Measurements from ENCODE around the gene DIS3.

The DIS3 gene

GRCh38 chr13:72763411-72763810, 18.3 kb downstream of the DIS3 start:
- TF ChIP-seq RAD21 (IDR thresholded peaks at IDR 0.05; ENCODE audit: low read depth) (no peak), TEAD4 (IDR thresholded peaks at IDR 0.05) (no peak), TCF12 (IDR thresholded peaks at IDR 0.05; ENCODE audit: low read depth) (no peak), CEBPB (IDR thresholded peaks at IDR 0.05) (no peak), YY1 (IDR thresholded peaks at IDR 0.05; ENCODE audit: low read depth) (no peak), CREB1 (IDR thresholded peaks at IDR 0.05; ENCODE audit: low read depth) (no peak), NFIC (IDR thresholded peaks at IDR 0.05) (no peak), ZBTB7A (IDR thresholded peaks at IDR 0.05; ENCODE audit: low read depth) (no peak), USF1 (IDR thresholded peaks at IDR 0.05) (no peak), EP300 (IDR thresholded peaks at IDR 0.05; ENCODE audit: borderline replicate concordance) (no peak), EGR1 (IDR thresholded peaks at IDR 0.05) (no peak)
- TF ChIP-seq, protein P1, sequence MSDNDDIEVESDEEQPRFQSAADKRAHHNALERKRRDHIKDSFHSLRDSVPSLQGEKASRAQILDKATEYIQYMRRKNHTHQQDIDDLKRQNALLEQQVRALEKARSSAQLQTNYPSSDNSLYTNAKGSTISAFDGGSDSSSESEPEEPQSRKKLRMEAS (IDR thresholded peaks at IDR 0.05): no peak
- TF ChIP-seq, protein P2, sequence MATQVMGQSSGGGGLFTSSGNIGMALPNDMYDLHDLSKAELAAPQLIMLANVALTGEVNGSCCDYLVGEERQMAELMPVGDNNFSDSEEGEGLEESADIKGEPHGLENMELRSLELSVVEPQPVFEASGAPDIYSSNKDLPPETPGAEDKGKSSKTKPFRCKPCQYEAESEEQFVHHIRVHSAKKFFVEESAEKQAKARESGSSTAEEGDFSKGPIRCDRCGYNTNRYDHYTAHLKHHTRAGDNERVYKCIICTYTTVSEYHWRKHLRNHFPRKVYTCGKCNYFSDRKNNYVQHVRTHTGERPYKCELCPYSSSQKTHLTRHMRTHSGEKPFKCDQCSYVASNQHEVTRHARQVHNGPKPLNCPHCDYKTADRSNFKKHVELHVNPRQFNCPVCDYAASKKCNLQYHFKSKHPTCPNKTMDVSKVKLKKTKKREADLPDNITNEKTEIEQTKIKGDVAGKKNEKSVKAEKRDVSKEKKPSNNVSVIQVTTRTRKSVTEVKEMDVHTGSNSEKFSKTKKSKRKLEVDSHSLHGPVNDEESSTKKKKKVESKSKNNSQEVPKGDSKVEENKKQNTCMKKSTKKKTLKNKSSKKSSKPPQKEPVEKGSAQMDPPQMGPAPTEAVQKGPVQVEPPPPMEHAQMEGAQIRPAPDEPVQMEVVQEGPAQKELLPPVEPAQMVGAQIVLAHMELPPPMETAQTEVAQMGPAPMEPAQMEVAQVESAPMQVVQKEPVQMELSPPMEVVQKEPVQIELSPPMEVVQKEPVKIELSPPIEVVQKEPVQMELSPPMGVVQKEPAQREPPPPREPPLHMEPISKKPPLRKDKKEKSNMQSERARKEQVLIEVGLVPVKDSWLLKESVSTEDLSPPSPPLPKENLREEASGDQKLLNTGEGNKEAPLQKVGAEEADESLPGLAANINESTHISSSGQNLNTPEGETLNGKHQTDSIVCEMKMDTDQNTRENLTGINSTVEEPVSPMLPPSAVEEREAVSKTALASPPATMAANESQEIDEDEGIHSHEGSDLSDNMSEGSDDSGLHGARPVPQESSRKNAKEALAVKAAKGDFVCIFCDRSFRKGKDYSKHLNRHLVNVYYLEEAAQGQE (IDR thresholded peaks at IDR 0.05; ENCODE audit: low read depth): no peak

- TF ChIP-seq, protein P2 (IDR thresholded peaks at IDR 0.05; ENCODE audit: low read depth): no peak
- TF ChIP-seq, protein P1 (IDR thresholded peaks at IDR 0.05): no peak
- TF ChIP-seq NFIC (IDR thresholded peaks at IDR 0.05): no peak
- no peak for TF ChIP-seq TAF1 (IDR thresholded peaks at IDR 0.05; ENCODE audit: low read depth)
- no peak for TF ChIP-seq YY1 (IDR thresholded peaks at IDR 0.05; ENCODE audit: low read depth)
- TF ChIP-seq CEBPB (IDR thresholded peaks at IDR 0.05): no peak
- no peak for TF ChIP-seq TEAD4 (IDR thresholded peaks at IDR 0.05)
- no peak for TF ChIP-seq EP300 (IDR thresholded peaks at IDR 0.05; ENCODE audit: borderline replicate concordance)
- TF ChIP-seq USF1 (IDR thresholded peaks at IDR 0.05): no peak
- no peak for TF ChIP-seq CREB1 (IDR thresholded peaks at IDR 0.05; ENCODE audit: low read depth)
- TF ChIP-seq FOXM1 (IDR thresholded peaks at IDR 0.05; ENCODE audit: borderline replicate concordance, low read depth): no peak
- TF ChIP-seq ZBTB7A (IDR thresholded peaks at IDR 0.05; ENCODE audit: low read depth): no peak
- TF ChIP-seq TCF12 (IDR thresholded peaks at IDR 0.05; ENCODE audit: low read depth): no peak
- TF ChIP-seq RAD21 (IDR thresholded peaks at IDR 0.05; ENCODE audit: low read depth): no peak
These were observed 21.5 kb downstream of the DIS3 start for GRCh38 chr13:72760189-72760588.

GRCh38 chr13:72757792-72758535, 23.7 kb downstream of the DIS3 start:
- no peak for TF ChIP-seq USF1 (IDR thresholded peaks at IDR 0.05)
- TF ChIP-seq RAD21 (IDR thresholded peaks at IDR 0.05; ENCODE audit: low read depth): no peak
- no peak for TF ChIP-seq TEAD4 (IDR thresholded peaks at IDR 0.05)
- no peak for TF ChIP-seq ZBTB7A (IDR thresholded peaks at IDR 0.05; ENCODE audit: low read depth)
- no peak for TF ChIP-seq YY1 (IDR thresholded peaks at IDR 0.05; ENCODE audit: low read depth)

DNA sequence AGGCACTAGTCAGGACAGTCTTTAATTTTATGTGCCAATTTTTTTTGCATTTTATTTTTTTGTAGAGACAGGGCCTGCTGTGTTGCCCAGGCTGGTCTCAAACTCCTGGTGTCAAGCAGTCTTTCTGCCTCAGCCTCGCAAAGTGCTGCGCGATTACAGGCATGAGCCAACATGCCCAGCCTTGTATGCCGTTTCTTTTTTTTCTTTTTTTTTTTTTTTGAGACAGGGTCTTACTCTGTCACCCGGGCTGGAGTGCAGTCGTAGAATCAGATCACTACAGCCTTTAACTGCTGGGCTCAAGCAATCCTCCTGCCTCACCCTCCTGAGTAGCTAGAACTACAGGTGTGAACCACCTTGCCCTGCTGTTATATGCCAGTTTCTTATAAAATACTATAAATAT, 27.6 kb downstream of the DIS3 start:
- TF ChIP-seq RAD21 (IDR thresholded peaks at IDR 0.05; ENCODE audit: low read depth) (no peak), CEBPB (IDR thresholded peaks at IDR 0.05) (no peak), FOXM1 (IDR thresholded peaks at IDR 0.05; ENCODE audit: borderline replicate concordance, low read depth) (no peak), ZBTB7A (IDR thresholded peaks at IDR 0.05; ENCODE audit: low read depth) (no peak), YY1 (IDR thresholded peaks at IDR 0.05; ENCODE audit: low read depth) (no peak), EGR1 (IDR thresholded peaks at IDR 0.05) (no peak), TCF12 (IDR thresholded peaks at IDR 0.05; ENCODE audit: low read depth) (no peak), NFIC (IDR thresholded peaks at IDR 0.05) (no peak), EP300 (IDR thresholded peaks at IDR 0.05; ENCODE audit: borderline replicate concordance) (no peak)
- TF ChIP-seq, protein P2 (IDR thresholded peaks at IDR 0.05; ENCODE audit: low read depth): no peak
- TF ChIP-seq, protein P1 (IDR thresholded peaks at IDR 0.05): no peak

All from Ishikawa (cell line).